ENCODE results near the gene PCBP3. TPM values are rescaled to one million over a fixed set of nuclear protein-coding genes. Genes with fewer than 3 reads are reported as not detected.

The PCBP3 gene
- total RNA-seq, 1 experiment from 2014 or later = 10.9 TPM

DNA sequence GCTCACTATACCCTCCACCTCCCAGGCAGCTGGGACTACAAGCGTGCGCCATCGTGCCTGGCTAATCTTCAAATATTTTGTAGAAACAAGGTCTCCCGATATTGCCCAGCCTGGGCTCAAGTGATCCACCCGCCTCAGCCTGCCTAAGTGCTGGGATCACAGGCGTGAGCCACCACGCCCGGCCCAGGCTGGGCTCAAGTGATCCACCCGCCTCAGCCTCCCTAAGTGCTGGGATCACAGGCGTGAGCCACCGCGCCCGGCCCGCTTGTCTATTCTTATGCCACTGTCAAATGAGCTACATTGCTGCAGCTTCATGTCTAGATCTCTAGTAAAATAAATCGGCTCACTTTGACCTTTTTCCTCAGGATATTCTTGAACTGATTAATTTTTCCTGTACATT is 230.3 kb downstream of the PCBP3 start:
- Histone ChIP-seq H4K8ac (replicated peaks; ENCODE audit: insufficient read length, low read depth, low read length) (no peak overlapping the region), H3K27me3 (ENCODE audit: insufficient read depth, low read length) (no peaks in the 10 kb centered on the region), H3K4ac (ENCODE audit: low read depth, low read length) (no peak overlapping the region), H3K4me1 (ENCODE audit: insufficient read depth, low read length) (no peaks in the 10 kb centered on the region), H3K9me3 (ENCODE audit: control insufficient read depth, low read depth, low read length) (no peaks in the 10 kb centered on the region), H3T11ph (ENCODE audit: low read length) (no peak overlapping the region), H2BK15ac (ENCODE audit: low read depth, low read length) (no peak overlapping the region), H2BK20ac (ENCODE audit: low read depth, low read length, poor library complexity, severe bottlenecking) (no peak overlapping the region), H4K5ac (ENCODE audit: insufficient read length, low read depth, low read length) (no peak overlapping the region), H3K18ac (ENCODE audit: insufficient read length, low read depth, low read length) (no peak overlapping the region), H3K23me2 (ENCODE audit: insufficient read length, low read depth, low read length, poor library complexity, severe bottlenecking) (no peaks in the 10 kb centered on the region), H3K79me2 (ENCODE audit: insufficient read depth, low read length) (no peaks in the 10 kb centered on the region), H3K79me1 (ENCODE audit: insufficient read depth, low read depth, low read length, poor library complexity, severe bottlenecking) (no peaks in the 10 kb centered on the region), H3K9ac (ENCODE audit: extremely low read depth, insufficient read length, low read length) (no peak overlapping the region), H3K27ac (ENCODE audit: insufficient read length, low read depth, low read length) (no peak overlapping the region), H2AK5ac (ENCODE audit: insufficient read length, low read length) (no peak overlapping the region), H2BK12ac (ENCODE audit: insufficient read length, low read depth, low read length) (no peak overlapping the region), H3K4me2 (ENCODE audit: insufficient read depth, insufficient read length, low read length) (no peak overlapping the region), H2BK120ac (ENCODE audit: low read depth, low read length, poor library complexity, severe bottlenecking) (no peak overlapping the region), H4K20me1 (ENCODE audit: control insufficient read depth, insufficient read depth, insufficient read length) (no peaks in the 10 kb centered on the region), H2BK5ac (ENCODE audit: insufficient read length, low read length) (no peak overlapping the region), H3K23ac (ENCODE audit: insufficient read length, low read depth, low read length) (no peak overlapping the region), H4K91ac (ENCODE audit: insufficient read length, low read depth, low read length) (no peak overlapping the region), H3K14ac (ENCODE audit: insufficient read depth, low read length) (no peak overlapping the region), H3K56ac (ENCODE audit: insufficient read length, low read depth, low read length) (no peak overlapping the region), H2AFZ (ENCODE audit: low read length) (no peak overlapping the region)
- Mint-ChIP-seq H3K36me3 (ENCODE audit: insufficient read depth in 1 of 3, low read depth in 3 of 3) (no peaks in the 10 kb centered on the region), H3K4me1 (no peaks in the 10 kb centered on the region), H3K9me3 (no peaks in the 10 kb centered on the region), H3K4me3 (no peak overlapping the region), H3K27ac (no peak overlapping the region), H3K27me3 (ENCODE audit: low read depth) (0 out of 2 replicates have a peak, but pooled peaks cover 2% of the 10 kb centered on the region)
- no peak for DNase-seq
- TF ChIP-seq, protein P1, sequence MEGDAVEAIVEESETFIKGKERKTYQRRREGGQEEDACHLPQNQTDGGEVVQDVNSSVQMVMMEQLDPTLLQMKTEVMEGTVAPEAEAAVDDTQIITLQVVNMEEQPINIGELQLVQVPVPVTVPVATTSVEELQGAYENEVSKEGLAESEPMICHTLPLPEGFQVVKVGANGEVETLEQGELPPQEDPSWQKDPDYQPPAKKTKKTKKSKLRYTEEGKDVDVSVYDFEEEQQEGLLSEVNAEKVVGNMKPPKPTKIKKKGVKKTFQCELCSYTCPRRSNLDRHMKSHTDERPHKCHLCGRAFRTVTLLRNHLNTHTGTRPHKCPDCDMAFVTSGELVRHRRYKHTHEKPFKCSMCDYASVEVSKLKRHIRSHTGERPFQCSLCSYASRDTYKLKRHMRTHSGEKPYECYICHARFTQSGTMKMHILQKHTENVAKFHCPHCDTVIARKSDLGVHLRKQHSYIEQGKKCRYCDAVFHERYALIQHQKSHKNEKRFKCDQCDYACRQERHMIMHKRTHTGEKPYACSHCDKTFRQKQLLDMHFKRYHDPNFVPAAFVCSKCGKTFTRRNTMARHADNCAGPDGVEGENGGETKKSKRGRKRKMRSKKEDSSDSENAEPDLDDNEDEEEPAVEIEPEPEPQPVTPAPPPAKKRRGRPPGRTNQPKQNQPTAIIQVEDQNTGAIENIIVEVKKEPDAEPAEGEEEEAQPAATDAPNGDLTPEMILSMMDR (conservative IDR thresholded peaks at IDR 0.05) = no peak
- WGBS (ENCODE audit: extremely low coverage, insufficient read length, low lambda C conversion rate) = no CpG with 5 or more reads among the region's 15 CpGs
